ENCODE measurements around the gene DLGAP1.
"Not testable (repeated sequence)": the region's sequence is repeated elsewhere in the genome, so short reads cannot be mapped to it uniquely, and the experiment has no call there.

The DLGAP1 gene

DNA sequence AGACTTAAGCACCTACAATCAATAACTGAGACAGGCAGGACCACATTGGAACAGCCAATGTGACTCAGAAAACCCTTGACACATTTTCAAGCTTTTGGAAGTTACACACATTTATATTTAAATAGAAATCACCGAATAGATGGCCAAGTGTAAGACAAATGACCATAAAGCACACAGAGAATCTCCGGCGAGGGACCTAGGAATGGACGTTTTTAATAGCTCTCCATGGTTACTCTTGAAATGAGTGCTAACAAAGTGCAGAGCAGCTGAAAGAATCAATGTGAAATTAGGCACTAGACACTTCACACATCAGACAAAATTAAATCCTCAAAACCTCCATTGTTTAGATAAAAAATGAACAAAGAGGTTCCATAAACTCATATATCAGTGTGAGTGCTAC lies 376.9 kb downstream of the DLGAP1 start:
- Mint-ChIP-seq H3K9me3 (no peaks in the 10 kb centered on the region), H3K27ac (no peak overlapping the region), H3K36me3 (no peaks in the 10 kb centered on the region), H3K4me1 (no peaks in the 10 kb centered on the region), H3K4me3 (no peak overlapping the region), H3K27me3 (no peaks in the 10 kb centered on the region)

DNA sequence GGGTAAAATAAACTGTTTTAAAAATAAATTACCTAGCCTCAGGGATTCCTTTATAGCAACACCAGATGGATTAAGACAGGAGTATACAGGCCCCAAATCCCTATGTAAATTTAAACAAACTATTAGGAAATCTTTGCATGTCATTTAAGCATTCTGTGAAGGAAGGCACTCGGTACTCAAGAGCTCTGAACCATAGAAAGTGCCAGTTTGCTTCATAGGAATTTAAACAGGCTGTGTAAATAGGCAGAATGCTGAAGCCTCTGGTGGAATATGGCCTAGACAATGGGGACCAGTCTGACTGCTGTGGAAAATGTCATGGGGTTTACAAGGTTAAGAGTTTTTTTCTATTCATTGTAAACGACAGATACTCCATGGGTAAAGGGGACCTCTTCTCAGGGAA lies 377.4 kb downstream of the DLGAP1 start:
- H3K36me3 Mint-ChIP-seq = no peaks in the 10 kb centered on the region
- no peak overlapping the region for H3K27ac Mint-ChIP-seq
- H3K9me3 Mint-ChIP-seq = no peaks in the 10 kb centered on the region
- no peaks in the 10 kb centered on the region for H3K4me1 Mint-ChIP-seq
- no peak overlapping the region for H3K4me3 Mint-ChIP-seq
- H3K27me3 Mint-ChIP-seq = peaks cover 2% of the 10 kb centered on the region

DNA sequence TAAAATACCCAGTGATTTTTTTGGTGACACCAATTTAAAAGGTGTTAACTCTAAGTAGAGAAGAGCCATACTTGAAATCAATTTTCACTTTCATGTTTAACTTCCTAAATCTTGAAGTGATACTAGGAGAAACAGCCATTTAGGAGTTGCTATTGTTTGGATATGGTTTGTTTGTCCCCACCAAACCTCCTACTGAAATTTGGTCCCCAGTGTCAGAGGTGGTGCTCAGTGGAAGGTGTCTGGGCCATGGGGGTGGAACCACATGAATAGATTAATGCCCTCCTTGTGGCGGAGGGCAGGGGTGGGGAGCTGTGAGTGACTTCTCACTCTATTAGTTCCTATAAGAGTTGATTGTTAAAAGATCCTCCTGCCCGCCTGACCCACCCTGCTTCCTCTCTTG lies 377.9 kb downstream of the DLGAP1 start:
- H3K9me3 Mint-ChIP-seq = no peaks in the 10 kb centered on the region

DNA sequence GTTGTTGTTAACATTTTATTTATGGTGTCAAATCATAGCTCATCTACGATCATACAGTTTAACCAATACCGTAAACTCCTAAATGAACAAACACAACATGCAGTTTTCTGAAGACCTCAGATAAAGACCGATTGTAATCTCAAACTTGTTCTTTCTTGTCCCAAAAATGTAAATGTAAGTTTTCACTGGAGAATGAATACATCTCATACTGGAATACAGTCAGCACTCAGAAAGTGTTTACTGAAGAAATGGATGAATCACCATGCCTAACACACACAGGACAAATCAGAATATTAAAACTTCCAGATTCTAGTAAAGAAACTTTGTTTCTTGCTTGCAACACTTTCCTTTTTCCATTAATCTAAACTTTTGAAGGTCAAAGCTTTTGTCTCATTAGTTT lies 380.5 kb downstream of the DLGAP1 start:
- no peak overlapping the region for H3K27ac Mint-ChIP-seq
- H3K4me1 Mint-ChIP-seq = no peaks in the 10 kb centered on the region
- peaks cover 3% of the 10 kb centered on the region for H3K27me3 Mint-ChIP-seq
- no peaks in the 10 kb centered on the region for H3K9me3 Mint-ChIP-seq
- H3K36me3 Mint-ChIP-seq = no peaks in the 10 kb centered on the region
- H3K4me3 Mint-ChIP-seq = no peak overlapping the region

More for the DNA sequence above, 377.9 kb downstream of the DLGAP1 start:
- H3K27ac Mint-ChIP-seq = no peak overlapping the region
- no peaks in the 10 kb centered on the region for H3K4me1 Mint-ChIP-seq
- H3K27me3 Mint-ChIP-seq = peaks cover 3% of the 10 kb centered on the region
- H3K4me3 Mint-ChIP-seq = no peak overlapping the region
- H3K36me3 Mint-ChIP-seq = no peaks in the 10 kb centered on the region

DNA sequence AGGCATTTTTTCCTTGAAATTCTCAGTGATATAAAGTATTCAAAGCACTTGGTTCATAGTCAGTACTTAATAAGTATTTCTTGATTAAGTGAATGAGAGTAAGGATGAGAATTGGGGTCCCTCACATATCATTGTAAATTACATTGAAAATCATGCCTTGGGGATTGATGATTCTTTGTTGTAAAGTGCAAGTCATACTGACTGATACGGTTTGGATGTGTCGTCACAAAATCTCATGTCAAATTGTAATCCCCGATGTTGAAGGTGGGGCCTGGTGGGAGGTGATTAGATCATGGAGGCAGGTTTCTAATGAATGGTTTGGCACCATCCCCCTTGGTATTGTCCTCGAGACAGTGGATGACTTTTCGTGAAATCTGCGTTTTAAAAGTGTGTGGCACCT lies 385.9 kb downstream of the DLGAP1 start:
- Mint-ChIP-seq H3K4me1 (no peaks in the 10 kb centered on the region), H3K27me3 (peaks cover 6% of the 10 kb centered on the region), H3K9me3 (no peaks in the 10 kb centered on the region), H3K4me3 (no peak overlapping the region), H3K27ac (no peak overlapping the region), H3K36me3 (no peaks in the 10 kb centered on the region)

GRCh38 chr18:4068552-4069158 lies 386.5 kb downstream of the DLGAP1 start:
- H3K4me1 Mint-ChIP-seq = no peaks in the 10 kb centered on the region

GRCh38 chr18:4063545-4063944 lies 391.6 kb downstream of the DLGAP1 start:
- Mint-ChIP-seq H3K4me3 (no peak overlapping the region), H3K4me1 (no peaks in the 10 kb centered on the region), H3K9me3 (peaks cover 13% of the 10 kb centered on the region), H3K27ac (no peak overlapping the region), H3K27me3 (peaks cover 3% of the 10 kb centered on the region), H3K36me3 (no peaks in the 10 kb centered on the region)

More at GRCh38 chr18:4068552-4069158, 386.5 kb downstream of the DLGAP1 start:
- Mint-ChIP-seq H3K27me3 (peaks cover 6% of the 10 kb centered on the region), H3K4me3 (no peak overlapping the region), H3K36me3 (no peaks in the 10 kb centered on the region), H3K27ac (no peak overlapping the region), H3K9me3 (no peaks in the 10 kb centered on the region)

DNA sequence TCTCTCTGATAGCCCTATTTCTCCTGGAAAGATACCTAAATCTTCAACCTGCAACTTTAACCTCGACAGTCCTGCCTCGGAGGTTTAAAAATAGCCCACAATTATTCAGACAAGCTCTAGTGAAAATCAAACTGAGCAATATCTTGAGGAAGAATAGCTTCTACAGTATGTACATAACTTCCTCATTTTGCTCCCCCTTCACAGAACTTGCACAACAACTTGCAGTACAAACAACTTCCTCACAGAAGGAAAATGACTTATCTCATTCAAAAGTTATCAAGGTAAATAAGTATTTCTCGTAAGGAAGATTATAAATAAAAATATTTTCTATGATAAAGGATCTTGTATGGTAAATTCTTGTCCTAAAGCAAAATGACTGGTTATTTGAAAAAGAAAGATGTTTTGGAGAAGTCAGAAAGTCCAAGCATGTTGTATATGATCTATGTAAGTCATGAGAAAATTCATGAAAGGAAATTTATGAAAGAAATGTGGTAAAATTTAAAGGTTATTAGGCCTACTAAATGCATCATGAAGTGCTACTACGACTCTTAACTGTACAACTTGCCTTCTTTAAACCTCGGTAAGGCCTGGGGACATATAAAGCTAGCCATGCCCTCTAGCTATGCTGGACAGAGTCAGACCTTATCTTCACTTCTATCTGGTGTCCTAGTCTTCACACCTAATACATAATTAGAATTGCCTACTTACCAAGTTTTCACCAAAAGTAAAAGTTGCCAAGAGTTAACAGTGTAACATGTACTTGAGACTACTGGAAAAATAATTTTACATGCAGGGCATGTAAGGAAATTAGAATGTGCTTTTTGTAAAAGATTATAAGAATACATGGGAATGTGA lies 394.5 kb downstream of the DLGAP1 start:
- Mint-ChIP-seq H3K4me1 (no peaks in the 10 kb centered on the region), H3K4me3 (no peak overlapping the region), H3K36me3 (no peaks in the 10 kb centered on the region), H3K27ac (no peak overlapping the region), H3K27me3 (peaks cover 5% of the 10 kb centered on the region), H3K9me3 (peaks cover 13% of the 10 kb centered on the region)

- Mint-ChIP-seq H3K4me1 (no peaks in the 10 kb centered on the region), H3K9me3 (peaks cover 13% of the 10 kb centered on the region), H3K27ac (no peak overlapping the region), H3K36me3 (no peaks in the 10 kb centered on the region), H3K27me3 (peaks cover 4% of the 10 kb centered on the region), H3K4me3 (no peak overlapping the region)
Measured at GRCh38 chr18:4058179-4058578, 396.9 kb downstream of the DLGAP1 start.

- peaks cover 3% of the 10 kb centered on the region for H3K27me3 Mint-ChIP-seq
- H3K36me3 Mint-ChIP-seq = no peaks in the 10 kb centered on the region
Measured at GRCh38 chr18:4040391-4041092, 414.6 kb downstream of the DLGAP1 start.

DNA sequence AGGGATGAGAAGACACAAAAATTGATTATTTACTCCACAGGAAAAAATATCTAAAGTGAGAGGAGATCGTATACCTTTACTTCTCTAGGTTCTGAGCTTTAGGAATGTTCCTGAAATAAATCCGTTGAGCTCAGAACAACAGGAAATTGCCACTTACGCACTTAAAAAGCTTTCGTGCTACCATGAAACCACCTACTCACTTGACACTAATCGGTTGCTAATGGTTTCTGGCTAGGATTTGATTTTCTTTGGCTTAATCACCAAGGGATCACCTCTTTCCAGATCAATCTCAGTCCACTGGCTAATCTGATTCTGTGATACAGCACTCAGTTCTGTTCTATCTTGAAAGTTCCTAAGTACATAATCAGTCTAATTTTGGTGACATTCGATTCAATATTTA lies 419.6 kb downstream of the DLGAP1 start:
- Mint-ChIP-seq H3K27me3 (peaks cover 7% of the 10 kb centered on the region), H3K4me3 (no peak overlapping the region), H3K36me3 (no peaks in the 10 kb centered on the region), H3K4me1 (no peaks in the 10 kb centered on the region), H3K27ac (no peak overlapping the region), H3K9me3 (peaks cover 4% of the 10 kb centered on the region)

More at GRCh38 chr18:4040391-4041092, 414.6 kb downstream of the DLGAP1 start:
- H3K4me3 Mint-ChIP-seq = no peak overlapping the region
- no peaks in the 10 kb centered on the region for H3K4me1 Mint-ChIP-seq
- no peak overlapping the region for H3K27ac Mint-ChIP-seq
- no peaks in the 10 kb centered on the region for H3K9me3 Mint-ChIP-seq

DNA sequence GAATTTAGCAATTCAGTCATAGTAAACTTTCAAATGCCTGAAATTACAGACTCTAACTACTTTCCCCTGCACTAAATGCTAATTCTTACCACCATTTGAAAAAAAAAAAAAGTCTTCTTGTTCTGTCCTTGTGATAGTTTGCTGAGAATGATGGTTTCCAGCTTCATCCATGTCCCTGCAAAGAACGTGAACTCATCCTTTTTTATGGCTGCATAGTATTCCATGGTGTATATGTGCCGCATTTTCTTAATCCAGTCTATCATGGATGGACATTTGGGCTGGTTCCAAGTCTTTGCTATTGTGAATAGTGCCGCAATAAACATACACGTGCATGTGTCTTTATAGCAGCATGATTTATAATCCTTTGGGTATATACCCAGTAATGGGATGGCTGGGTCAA lies 420.3 kb downstream of the DLGAP1 start:
- H3K4me1 Mint-ChIP-seq, H3K4me3 Mint-ChIP-seq, H3K27ac Mint-ChIP-seq, H3K27me3 Mint-ChIP-seq, H3K9me3 Mint-ChIP-seq, H3K36me3 Mint-ChIP-seq: not testable (repeated sequence)

- Mint-ChIP-seq H3K27ac (no peak overlapping the region), H3K4me1 (no peaks in the 10 kb centered on the region), H3K9me3 (peaks cover 5% of the 10 kb centered on the region), H3K36me3 (no peaks in the 10 kb centered on the region), H3K4me3 (no peak overlapping the region), H3K27me3 (peaks cover 5% of the 10 kb centered on the region)
Measured at GRCh38 chr18:4026542-4026941, 428.6 kb downstream of the DLGAP1 start.

- H3K27ac Mint-ChIP-seq = no peak overlapping the region
- peaks cover 5% of the 10 kb centered on the region for H3K9me3 Mint-ChIP-seq
- H3K4me3 Mint-ChIP-seq = no peak overlapping the region
- no peaks in the 10 kb centered on the region for H3K36me3 Mint-ChIP-seq
- H3K27me3 Mint-ChIP-seq = peaks cover 5% of the 10 kb centered on the region
- no peaks in the 10 kb centered on the region for H3K4me1 Mint-ChIP-seq
Measured at GRCh38 chr18:4024702-4025101, 430.4 kb downstream of the DLGAP1 start.

- H3K27me3 Mint-ChIP-seq, H3K4me3 Mint-ChIP-seq, H3K27ac Mint-ChIP-seq, H3K9me3 Mint-ChIP-seq, H3K36me3 Mint-ChIP-seq, H3K4me1 Mint-ChIP-seq: not testable (repeated sequence)
Measured at GRCh38 chr18:4022749-4023148, 432.4 kb downstream of the DLGAP1 start.

DNA sequence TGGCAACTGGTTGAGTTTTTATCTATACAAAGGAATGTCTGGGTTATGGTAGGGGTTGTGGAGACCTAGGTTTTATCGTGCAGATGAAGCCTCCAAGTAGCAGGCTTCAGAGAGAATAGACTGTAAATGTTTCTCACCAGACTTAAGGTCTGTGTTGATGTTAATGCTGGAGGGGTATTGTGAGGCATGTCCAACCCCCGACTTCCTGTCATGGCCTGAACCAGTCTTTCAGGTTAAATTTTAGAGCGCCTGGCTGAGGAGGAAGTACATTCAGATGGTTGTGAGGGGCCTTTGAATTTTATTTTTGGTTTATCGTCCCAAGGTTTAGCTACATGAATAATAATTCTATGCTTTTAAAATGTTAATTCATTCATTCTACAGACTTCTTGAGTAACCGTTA lies 435.1 kb downstream of the DLGAP1 start:
- Mint-ChIP-seq H3K27me3 (peaks cover 1% of the 10 kb centered on the region), H3K4me3 (no peak overlapping the region), H3K9me3 (peaks cover 5% of the 10 kb centered on the region), H3K36me3 (no peaks in the 10 kb centered on the region), H3K4me1 (no peaks in the 10 kb centered on the region), H3K27ac (no peak overlapping the region)

Measured in activated naive CD4-positive, alpha-beta T cell treated with anti-CD3 and anti-CD28 coated beads, Interleukin-2, amount 50 U/mL, for 24 hours (primary cell).